Fibroblast of the aortic adventitia (primary cell): Measurements from ENCODE around the gene RRP1. TPM values are rescaled to one million over a fixed set of nuclear protein-coding genes. Genes with fewer than 3 reads are reported as not detected.
A peak's percentile ranks its signal among the peaks of the same experiment; 100 is the strongest.

Source experiments
- DNase-seq: peaks from one replicate; pipeline ENCODE4 v3.0.0-alpha.2; 2010; ENCODE audit warnings: low read depth
- H3K4me3 ChIP-seq: 2 replicates; pipeline ENCODE4 v1.5.1; 2011; ENCODE audit warnings: low read depth, mild to moderate bottlenecking, control low read depth, low read length, moderate library complexity
- CTCF ChIP-seq: IDR thresholded peaks from 2 replicates; pipeline ENCODE4 v1.5.1; 2011; ENCODE audit warnings: mild to moderate bottlenecking, low read length, control low read depth, inconsistent platforms; ENCODE audit not compliant: insufficient read depth
- total RNA-seq: library from RNA; depleted of rRNA; stranded (reverse); fragments of >200 nt; gene quantifications from 2 replicates; pipeline ENCODE4 v1.2.3, GENCODE V29; 2012; ENCODE audit warnings: low replicate concordance

Gene RRP1
- total RNA-seq, 1 donor: 23.0 TPM

GRCh38 chr21:43766734-43767497 is 22.5 kb upstream of the RRP1 start:
- TF ChIP-seq CTCF: no peak
- no peak for DNase-seq

GRCh38 chr21:43767498-43767983 is 21.8 kb upstream of the RRP1 start:
- no peak for TF ChIP-seq CTCF

More at GRCh38 chr21:43766734-43767497, 22.5 kb upstream of the RRP1 start:
- no peak overlapping the region for H3K4me3 ChIP-seq

GRCh38 chr21:43767984-43768867 is 21.2 kb upstream of the RRP1 start:
- peak; percentile 86 for DNase-seq
- no peak for TF ChIP-seq CTCF
- no peak overlapping the region for H3K4me3 ChIP-seq

More at GRCh38 chr21:43767498-43767983, 21.8 kb upstream of the RRP1 start:
- no peak overlapping the region for H3K4me3 ChIP-seq
- no peak for DNase-seq

GRCh38 chr21:43768868-43769167 is 20.6 kb upstream of the RRP1 start:
- no peak for TF ChIP-seq CTCF
- H3K4me3 ChIP-seq: no peak overlapping the region
- DNase-seq: no peak

GRCh38 chr21:43769325-43769958 is 19.9 kb upstream of the RRP1 start:
- no peak overlapping the region for H3K4me3 ChIP-seq
- no peak for DNase-seq
- no peak for TF ChIP-seq CTCF

GRCh38 chr21:43770066-43770655 is 19.2 kb upstream of the RRP1 start:
- no peak for DNase-seq
- H3K4me3 ChIP-seq: no peak overlapping the region
- TF ChIP-seq CTCF: no peak
